K562 (cell line): Measurements from ENCODE around the gene C4A. TPM values are rescaled to one million over a fixed set of nuclear protein-coding genes. Genes with fewer than 3 reads are reported as not detected.

Experiments
- ATAC-seq: fragments of 200-7000 bp; cut with Tn5 transposase; 3 replicates; pipeline ENCODE4 v1.9.1; 2020; ENCODE audit warnings: moderate library complexity
- BruUV-seq: library from RNA; stranded (reverse); fragments of 400-500 nt; replicated peaks from 2 replicates; lab custom pipeline; 2021; lab: Mats Ljungman, UMichigan
- CTCF ChIA-PET: fragments of 300-600 bp; formaldehyde crosslinking; extraction: SDS; loops from one replicate; lab custom pipeline; 2021; ENCODE audit warnings: low intra/inter-chr PET ratio; lab: Yijun Ruan, JAX
- POLR2A ChIA-PET: fragments of 300-600, 350-650 bp; sonication (Branson Sonifier 250); formaldehyde crosslinking; extraction: SDS; loops from one replicate; lab custom pipeline; 2021; ENCODE audit warnings: antibody characterized with exemption, inconsistent platforms; lab: Yijun Ruan, JAX
- DNase-seq, 4 experiments: peaks; one replicate each; pipeline versions ENCODE4 v3.0.0 to v3.0.0-alpha.2; 2011 to 2018; ENCODE audit warnings: low spot score in 3 of 4, mixed read lengths in 3 of 4; ENCODE audit errors: extremely low read depth in 1 of 4
- FAIRE-seq: peaks from 2 replicates; lab custom pipeline; 2011; peaks lifted over from hg19 to GRCh38; lab: Jason Lieb, UNC
- H2AFZ ChIP-seq: 2 replicates; pipeline ENCODE4 v1.6.0; 2011; ENCODE audit warnings: low read depth, low read length, control low read depth, inconsistent platforms
- H3K27ac ChIP-seq: fragments of 200-600 bp; 3 replicates; pipeline ENCODE4 v1.8.0; 2011; ENCODE audit warnings: low read depth, mild to moderate bottlenecking, control low read depth, inconsistent platforms, low read length, moderate library complexity, mixed read lengths; ENCODE audit errors: extremely low read depth
- H3K27me3 ChIP-seq, 2 experiments: fragments of 300-600 bp in 1 of 2; 2 replicates in 1 of 2; 3 replicates in 1 of 2; pipeline versions ENCODE4 v1.6.0 to v1.8.0; 2011; ENCODE audit warnings: inconsistent platforms in 2 of 2, low read length in 2 of 2, mild to moderate bottlenecking in 1 of 2, mixed read lengths in 1 of 2, moderate library complexity in 1 of 2; ENCODE audit not compliant: control insufficient read depth in 2 of 2, insufficient read depth in 2 of 2
- H3K36me3 ChIP-seq: fragments of 300-600 bp; 3 replicates; pipeline ENCODE4 v1.8.0; 2011; ENCODE audit warnings: mild to moderate bottlenecking, low read length, inconsistent platforms; ENCODE audit not compliant: control insufficient read depth, insufficient read depth
- H3K4me1 ChIP-seq, 2 experiments: fragments of 200-600 bp in 1 of 2; replicated peaks in 1 of 2; 2 replicates in 1 of 2; 3 replicates in 1 of 2; pipeline versions ENCODE4 v1.5.1 to v1.8.0; 2011; ENCODE audit warnings: inconsistent platforms in 2 of 2, low read length in 2 of 2, mild to moderate bottlenecking in 1 of 2, mixed read lengths in 1 of 2, moderate library complexity in 1 of 2; ENCODE audit not compliant: control insufficient read depth in 2 of 2, insufficient read depth in 2 of 2
- H3K4me2 ChIP-seq: 2 replicates; pipeline ENCODE4 v1.6.1; 2011; ENCODE audit warnings: low read length, control low read depth, inconsistent platforms, mixed read lengths; ENCODE audit not compliant: insufficient read depth
- H3K4me3 ChIP-seq: fragments of 200-600 bp; sonication (generic), shearing (Covaris generic); 2 replicates; pipeline ENCODE4 v1.5.1; 2016; ENCODE audit warnings: control low read depth, inconsistent platforms
- H3K79me2 ChIP-seq: fragments of 200-600 bp; 3 replicates; pipeline ENCODE4 v1.8.0; 2011; ENCODE audit warnings: low read length, inconsistent platforms; ENCODE audit not compliant: control insufficient read depth, insufficient read depth
- H3K9ac ChIP-seq, 2 experiments: 2 replicates each; pipeline versions ENCODE4 v1.6.0 to v1.6.1; 2011; ENCODE audit warnings: low read depth in 2 of 2, low read length in 2 of 2, control low read depth in 1 of 2, inconsistent platforms in 1 of 2, mild to moderate bottlenecking in 1 of 2, mixed read lengths in 1 of 2; ENCODE audit not compliant: insufficient read depth in 1 of 2
- H3K9me1 ChIP-seq: one replicate; pipeline ENCODE4 v1.6.0; 2011; ENCODE audit warnings: inconsistent platforms, mild to moderate bottlenecking, low read length, moderate library complexity; ENCODE audit not compliant: control insufficient read depth, insufficient read depth
- H3K9me3 ChIP-seq: replicated peaks from 2 replicates; pipeline ENCODE4 v1.5.1; 2011; ENCODE audit warnings: low read depth, low read length, inconsistent platforms; ENCODE audit not compliant: control insufficient read depth, insufficient read depth
- H4K20me1 ChIP-seq: replicated peaks from 2 replicates; pipeline ENCODE4 v1.6.1; 2011; ENCODE audit warnings: low read length, inconsistent platforms, mixed read lengths; ENCODE audit not compliant: control insufficient read depth, insufficient read depth
- BRF2 ChIP-seq: IDR thresholded peaks from 3 replicates; pipeline ENCODE4 v1.6.1; 2011; ENCODE audit warnings: borderline replicate concordance, mild to moderate bottlenecking; ENCODE audit not compliant: insufficient read length, insufficient read depth
- CHD4 ChIP-seq: fragments of 200-600 bp; sonication (generic); IDR thresholded peaks from 3 replicates; pipeline ENCODE4 v1.6.1; 2012; ENCODE audit warnings: low read depth, mild to moderate bottlenecking, mixed read lengths, low read length, inconsistent platforms; ENCODE audit not compliant: insufficient read depth, insufficient replicate concordance, poor library complexity, severe bottlenecking
- FOSL1 ChIP-seq: fragments of 200-800 bp; sonication (Bioruptor generic); conservative IDR thresholded peaks from 2 replicates; pipeline ENCODE4 v1.6.1; 2016; ENCODE audit warnings: missing genetic modification characterization, missing compliant biosample characterization
- HNRNPLL ChIP-seq: fragments of 200-400 bp; formaldehyde crosslinking; IDR thresholded peaks from 2 replicates; pipeline ENCODE4 v1.6.1; 2017; ENCODE audit warnings: low read length, low read depth, mild to moderate bottlenecking; ENCODE audit not compliant: poor library complexity, severe bottlenecking
- JUN ChIP-seq, 2 experiments: sonication (generic) in 1 of 2; formaldehyde crosslinking in 1 of 2; IDR thresholded peaks; 2 replicates each; pipeline versions ENCODE4 v1.6.1 to v1.8.0; 2012 to 2022; ENCODE audit warnings: borderline replicate concordance in 2 of 2, mild to moderate bottlenecking in 2 of 2, improper control_type of control experiment in 1 of 2, low read depth in 1 of 2, low read length in 1 of 2, missing genetic modification reagents in 1 of 2
- JUND ChIP-seq, 2 experiments: IDR thresholded peaks; 2 replicates in 1 of 2; 3 replicates in 1 of 2; pipeline ENCODE4 v1.6.1; 2011; ENCODE audit warnings: borderline replicate concordance in 2 of 2, low read depth in 2 of 2, low read length in 2 of 2, improper control_type of control experiment in 1 of 2, missing biosample characterization in 1 of 2, missing genetic modification characterization in 1 of 2, missing genetic modification reagents in 1 of 2
- MCM3 ChIP-seq: fragments of 450-650 bp; IDR thresholded peaks from 2 replicates; pipeline ENCODE4 v1.6.1; 2016
- MCM5 ChIP-seq: fragments of 450-650 bp; IDR thresholded peaks from 2 replicates; pipeline ENCODE4 v1.6.1; 2016; ENCODE audit warnings: low read depth
- NFE2L1 ChIP-seq: fragments of 450-650 bp; IDR thresholded peaks from 2 replicates; pipeline ENCODE4 v1.6.1; 2016; ENCODE audit warnings: missing genetic modification characterization, low read depth, mild to moderate bottlenecking, missing compliant biosample characterization, moderate library complexity, borderline replicate concordance
- NR2C2 ChIP-seq, 2 experiments: fragments of 200-800 bp in 1 of 2; sonication (Bioruptor generic) in 1 of 2; sonication (generic) in 1 of 2; formaldehyde crosslinking in 1 of 2; IDR thresholded peaks; 2 replicates each; pipeline versions ENCODE4 v1.6.1 to v1.8.0; 2016 to 2022; ENCODE audit warnings: mild to moderate bottlenecking in 1 of 2, missing compliant biosample characterization in 1 of 2, missing genetic modification characterization in 1 of 2, missing genetic modification reagents in 1 of 2
- U2AF1 ChIP-seq: fragments of 200-400 bp; formaldehyde crosslinking; optimal IDR thresholded peaks from 2 replicates; pipeline ENCODE3; 2017; ENCODE audit warnings: mild to moderate bottlenecking, low read depth, low read length, moderate library complexity
- ZNF592 ChIP-seq: fragments of 450-650 bp; IDR thresholded peaks from 2 replicates; pipeline ENCODE4 v1.6.1; 2017; ENCODE audit warnings: antibody characterized with exemption, mild to moderate bottlenecking
- ZNF766 ChIP-seq: fragments of 200-800 bp; sonication (Bioruptor generic); conservative IDR thresholded peaks from 2 replicates; pipeline ENCODE4 v1.6.1; 2016; ENCODE audit warnings: missing genetic modification characterization, missing compliant biosample characterization
- WGBS: fragments of 100-300 bp; shearing (Covaris generic); methylation state at CpG from one replicate; pipeline ENCODE4 v1.1.6; 2016; ENCODE audit warnings: low coverage, mixed read lengths; ENCODE audit not compliant: insufficient coverage; ENCODE audit errors: missing lambda C conversion rate; 5-methylcytosine and 5-hydroxymethylcytosine counted together
- in situ Hi-C: fragments of 300-500 bp; cut with MboI; formaldehyde crosslinking; loops from 4 replicates; pipeline ENCODE4 v1.15.0; 2018; ENCODE audit warnings: inconsistent platforms, mixed read lengths
- intact Hi-C: fragments of 100-400 bp; cut with micrococcal nuclease; formaldehyde crosslinking; loops from 2 replicates; pipeline ENCODE4 v1.14.2; 2022
- polyA plus RNA-seq, 8 experiments: library from polyadenylated mRNA; depleted of rRNA in 4 of 8; stranded (reverse) in 5 of 8; unstranded in 3 of 8; fragments of >200 nt; fragmentation: Nextera tagmentation in 2 of 8; fragmentation: Illumina TruSeq in 1 of 8; extraction: Ambion mirVana in 2 of 8; extraction: Trizol in 1 of 8; gene quantifications; 2 replicates each; pipeline versions ENCODE4 v1.2.1 to v1.2.3, GENCODE V29; 2011 to 2014; ENCODE audit warnings: inconsistent platforms in 1 of 8, missing spikeins in 1 of 8
- total RNA-seq, 7 experiments: library from RNA; depleted of rRNA in 6 of 7; stranded (reverse); fragments of >200 nt in 6 of 7; fragmentation: Illumina TruSeq in 2 of 7; extraction: Trizol in 2 of 7; gene quantifications; 2 replicates each; pipeline versions ENCODE4 v1.2.1 to v1.2.3, GENCODE V29; 2011 to 2021; ENCODE audit warnings: low replicate concordance in 1 of 7

C4A gene
- total and polyA plus RNA-seq, 9 of the 15 experiments (the other 6 are each of a cell fraction or from before 2014, with no cell fraction given) = 0.27 to 7.6 (median 5.0) TPM

DNA sequence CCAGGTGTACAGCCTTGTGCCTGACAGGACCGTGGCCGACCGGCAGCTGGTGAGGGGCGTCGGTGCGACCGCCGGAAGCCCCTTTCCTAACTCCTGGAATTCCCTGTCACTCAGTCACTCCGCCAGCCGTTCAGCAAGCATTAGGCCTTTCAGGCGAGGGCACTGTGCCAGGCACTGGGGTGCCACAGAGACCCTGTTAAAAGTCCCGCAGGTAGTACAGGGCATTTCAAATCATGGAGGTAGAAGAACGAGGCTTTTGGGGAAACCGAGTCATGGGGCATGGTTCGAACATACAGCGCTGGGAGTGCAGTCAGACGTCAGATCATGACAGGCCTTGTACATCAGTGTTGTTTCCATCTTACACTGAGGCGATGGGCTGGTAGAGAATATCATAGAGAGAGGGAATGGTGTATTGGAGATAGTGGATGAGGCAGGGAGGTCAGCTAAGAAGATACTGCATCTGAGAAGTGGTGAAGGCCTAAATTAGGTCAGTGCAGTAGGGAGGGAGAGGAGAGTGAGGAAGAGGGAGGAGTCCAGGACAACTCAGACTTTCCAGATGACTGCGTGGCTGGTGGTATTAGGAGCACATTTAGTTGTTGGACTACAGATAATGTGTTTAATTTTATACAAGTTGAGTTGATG lies 9.0 kb upstream of the C4A start:
- no peaks in the 10 kb centered on the region for H3K27me3 ChIP-seq
- peak overlapping the region; percentile 90 to 96 for H3K9ac ChIP-seq
- TSS peak; percentile 71 for BruUV-seq
- intact Hi-C loops = loop anchor here (1.0 to 10.0 kb wide), 2 partner anchors 14 to 238 kb away; partner anchors contain the start of genes CLIC1 and SKIC2
- 5% methylated on average over 19 of the region's 19 CpGs for WGBS
- H3K4me2 ChIP-seq = peak overlapping the region; percentile 99
- peak; percentile 60 for ATAC-seq
- in situ Hi-C loops = loop anchor here (5.0 kb wide), 1 partner anchor 44 kb away; no protein-coding TSS in a partner anchor
- DNase-seq = peak; percentile 54 to 80 (median 64)
- peak overlapping the region; percentile 93 for H2AFZ ChIP-seq
- peaks cover 42% of the 10 kb centered on the region for H3K36me3 ChIP-seq
- H3K9me1 ChIP-seq = no peaks in the 10 kb centered on the region
- H3K4me3 ChIP-seq = peak overlapping the region; percentile 56
- peaks cover 57 to 67% of the 10 kb centered on the region in 2 experiments; a peak in 4 of 5 replicates for H3K4me1 ChIP-seq
- no peaks in the 10 kb centered on the region for H3K9me3 ChIP-seq
- CTCF ChIA-PET = no interaction called here
- POLR2A ChIA-PET = interaction anchor here (1.0 to 5.8 kb wide), 9 partner anchors 9 to 312 kb away, joined by 3 to 74 read pairs (median 7); partner anchors contain the start of genes C6orf47, CFB, NELFE and SKIC2
- H4K20me1 ChIP-seq = no peaks in the 10 kb centered on the region
- H3K79me2 ChIP-seq = peaks cover 54% of the 10 kb centered on the region
- H3K27ac ChIP-seq = peak overlapping the region; percentile 84
- peak; percentile 84 for FAIRE-seq
- TF ChIP-seq HNRNPLL (no peak), ZNF592 (peak; percentile 95), ZNF766 (CRISPR knock-in tag) (no peak), CHD4 (peak; percentile 14), NFE2L1 (tag) (no peak), JUND (IDR thresholded peaks at IDR 0.05; ENCODE audit: borderline replicate concordance, low read depth, low read length) (peak; percentile 73), JUND (tag; IDR thresholded peaks at IDR 0.05; ENCODE audit: borderline replicate concordance, low read depth, low read length) (peak; percentile 88; the same call in 2 of the 3 replicates), FOSL1 (tag) (peak; percentile 79), NR2C2 (CRISPR knock-in tag; IDR thresholded peaks at IDR 0.05) (no peak; the same call in none of the 2 replicates), NR2C2 (tag; IDR thresholded peaks at IDR 0.05) (0 out of 2 replicates have a peak, but pooled peaks have one; percentile 72), BRF2 (no peak), MCM5 (no peak), U2AF1 (no peak), JUN (IDR thresholded peaks at IDR 0.05; ENCODE audit: borderline replicate concordance, low read depth, low read length) (no peak), JUN (CRISPR knock-in tag; IDR thresholded peaks at IDR 0.05; ENCODE audit: borderline replicate concordance) (peak; percentile 43; the same call in 1 of the 2 replicates), MCM3 (no peak)
